ENCODE measurements around the gene SDE2.

The SDE2 gene

GRCh38 chr1:225950905-225951497 lies 48.1 kb downstream of the SDE2 start:
- TF ChIP-seq CTCF (IDR thresholded peaks at IDR 0.05; ENCODE audit: unreplicated experiment in 3 of 3), result no peak
- no peaks in the 10 kb centered on the region for H3K36me3 Mint-ChIP-seq (ENCODE audit: low read depth)
- H3K27me3 Mint-ChIP-seq (ENCODE audit: low read depth), result peaks cover 27% of the 10 kb centered on the region

GRCh38 chr1:225949041-225949440 lies 50.1 kb downstream of the SDE2 start:
- Mint-ChIP-seq H3K9me3 (no peaks in the 10 kb centered on the region), H3K27ac (peak overlapping the region in 1 of 3 experiments; percentile 22), H3K4me1 (peaks cover 28% of the 10 kb centered on the region), H3K27me3 (ENCODE audit: low read depth) (peaks cover 38% of the 10 kb centered on the region), H3K4me3 (no peak overlapping the region), H3K36me3 (ENCODE audit: low read depth) (no peaks in the 10 kb centered on the region)
- no peak for TF ChIP-seq CTCF (IDR thresholded peaks at IDR 0.05; ENCODE audit: unreplicated experiment in 3 of 3)

More at GRCh38 chr1:225950905-225951497, 48.1 kb downstream of the SDE2 start:
- H3K27ac Mint-ChIP-seq, result no peak overlapping the region
- H3K9me3 Mint-ChIP-seq, result no peaks in the 10 kb centered on the region
- peaks cover 10% of the 10 kb centered on the region for H3K4me1 Mint-ChIP-seq
- no peak overlapping the region for H3K4me3 Mint-ChIP-seq

GRCh38 chr1:225946803-225947202 lies 52.3 kb downstream of the SDE2 start:
- Mint-ChIP-seq H3K9me3 (no peaks in the 10 kb centered on the region), H3K27ac (no peak overlapping the region), H3K4me1 (peaks cover 42% of the 10 kb centered on the region), H3K27me3 (ENCODE audit: low read depth) (peaks cover 36% of the 10 kb centered on the region), H3K36me3 (ENCODE audit: low read depth) (no peaks in the 10 kb centered on the region), H3K4me3 (no peak overlapping the region)
- TF ChIP-seq CTCF (IDR thresholded peaks at IDR 0.05; ENCODE audit: unreplicated experiment in 3 of 3), result no peak

GRCh38 chr1:225946082-225946620 lies 53.0 kb downstream of the SDE2 start:
- Mint-ChIP-seq H3K27ac (peak overlapping the region in 2 of 3 experiments; percentile 53 to 72), H3K27me3 (ENCODE audit: low read depth) (peaks cover 36% of the 10 kb centered on the region), H3K4me1 (peaks cover 49% of the 10 kb centered on the region), H3K36me3 (ENCODE audit: low read depth) (no peaks in the 10 kb centered on the region), H3K9me3 (no peaks in the 10 kb centered on the region), H3K4me3 (no peak overlapping the region)
- TF ChIP-seq CTCF (IDR thresholded peaks at IDR 0.05; ENCODE audit: unreplicated experiment in 3 of 3), result no peak

GRCh38 chr1:225945564-225945963 lies 53.6 kb downstream of the SDE2 start:
- peak overlapping the region in 2 of 3 experiments; percentile 53 to 72 for H3K27ac Mint-ChIP-seq
- peaks cover 50% of the 10 kb centered on the region for H3K4me1 Mint-ChIP-seq
- no peak for TF ChIP-seq CTCF (IDR thresholded peaks at IDR 0.05; ENCODE audit: unreplicated experiment in 3 of 3)
- H3K27me3 Mint-ChIP-seq (ENCODE audit: low read depth), result peaks cover 33% of the 10 kb centered on the region
- no peaks in the 10 kb centered on the region for H3K9me3 Mint-ChIP-seq
- no peaks in the 10 kb centered on the region for H3K36me3 Mint-ChIP-seq (ENCODE audit: low read depth)
- H3K4me3 Mint-ChIP-seq, result no peak overlapping the region

- no peaks in the 10 kb centered on the region for H3K36me3 Mint-ChIP-seq (ENCODE audit: low read depth)
- H3K27ac Mint-ChIP-seq, result peak overlapping the region in 2 of 3 experiments; percentile 69 to 72
- peaks cover 56% of the 10 kb centered on the region for H3K4me1 Mint-ChIP-seq
- no peak overlapping the region for H3K4me3 Mint-ChIP-seq
- TF ChIP-seq CTCF (IDR thresholded peaks at IDR 0.05; ENCODE audit: unreplicated experiment in 3 of 3), result no peak
- H3K27me3 Mint-ChIP-seq (ENCODE audit: low read depth), result peaks cover 39% of the 10 kb centered on the region
- no peaks in the 10 kb centered on the region for H3K9me3 Mint-ChIP-seq
These were observed 54.2 kb downstream of the SDE2 start for GRCh38 chr1:225944951-225945350.
